ENCODE data around the gene NIPAL1.

NIPAL1 gene

GRCh38 chr4:48064349-48064748 lies 47.8 kb downstream of the NIPAL1 start:
- no peak for TF ChIP-seq CTCF (IDR thresholded peaks at IDR 0.05; ENCODE audit: low read depth, low read length)
- no peak for DNase-seq (ENCODE audit: low read depth, low spot score)
- in situ Hi-C loops (cut with HindIII; ENCODE audit: low sequenced_read_pairs): no loop called here
- no peak overlapping the region for H3K4me3 ChIP-seq (ENCODE audit: low read depth, low read length)

GRCh38 chr4:48065587-48066052 lies 49.0 kb downstream of the NIPAL1 start:
- no peak overlapping the region for H3K4me3 ChIP-seq (ENCODE audit: low read depth, low read length)
- no peak for TF ChIP-seq CTCF (IDR thresholded peaks at IDR 0.05; ENCODE audit: low read depth, low read length)
- no peak for DNase-seq (ENCODE audit: low read depth, low spot score)
- in situ Hi-C loops (cut with HindIII; ENCODE audit: low sequenced_read_pairs): no loop called here

GRCh38 chr4:48067536-48067935 lies 51.0 kb downstream of the NIPAL1 start:
- TF ChIP-seq CTCF (IDR thresholded peaks at IDR 0.05; ENCODE audit: low read depth, low read length): no peak
- in situ Hi-C loops (cut with HindIII; ENCODE audit: low sequenced_read_pairs): no loop called here

GRCh38 chr4:48068182-48068581 lies 51.6 kb downstream of the NIPAL1 start:
- in situ Hi-C loops (cut with HindIII; ENCODE audit: low sequenced_read_pairs): no loop called here
- no peak overlapping the region for H3K4me3 ChIP-seq (ENCODE audit: low read depth, low read length)
- no peak for DNase-seq (ENCODE audit: low read depth, low spot score)
- TF ChIP-seq CTCF (IDR thresholded peaks at IDR 0.05; ENCODE audit: low read depth, low read length): no peak

More at GRCh38 chr4:48067536-48067935, 51.0 kb downstream of the NIPAL1 start:
- DNase-seq (ENCODE audit: low read depth, low spot score): no peak
- H3K4me3 ChIP-seq (ENCODE audit: low read depth, low read length): no peak overlapping the region

- in situ Hi-C loops (cut with HindIII; ENCODE audit: low sequenced_read_pairs): no loop called here
- TF ChIP-seq CTCF (IDR thresholded peaks at IDR 0.05; ENCODE audit: low read depth, low read length): no peak
- no peak overlapping the region for H3K4me3 ChIP-seq (ENCODE audit: low read depth, low read length)
- no peak for DNase-seq (ENCODE audit: low read depth, low spot score)
Observed at GRCh38 chr4:48069026-48069425, 52.5 kb downstream of the NIPAL1 start.

- in situ Hi-C loops (cut with HindIII; ENCODE audit: low sequenced_read_pairs): no loop called here
Observed at GRCh38 chr4:48071191-48071590, 54.6 kb downstream of the NIPAL1 start.

More at GRCh38 chr4:48071191-48071590, 54.6 kb downstream of the NIPAL1 start:
- no peak for TF ChIP-seq CTCF (IDR thresholded peaks at IDR 0.05; ENCODE audit: low read depth, low read length)
- no peak for DNase-seq (ENCODE audit: low read depth, low spot score)
- H3K4me3 ChIP-seq (ENCODE audit: low read depth, low read length): no peak overlapping the region
